Measurements from ENCODE around the gene ATP4A. TPM values are rescaled to one million over a fixed set of nuclear protein-coding genes. Genes with fewer than 3 reads are reported as not detected.

ATP4A gene
- total and polyA plus RNA-seq, 2 donors (not counting 1 experiment from before 2014, with no cell fraction given), result not detected

DNA sequence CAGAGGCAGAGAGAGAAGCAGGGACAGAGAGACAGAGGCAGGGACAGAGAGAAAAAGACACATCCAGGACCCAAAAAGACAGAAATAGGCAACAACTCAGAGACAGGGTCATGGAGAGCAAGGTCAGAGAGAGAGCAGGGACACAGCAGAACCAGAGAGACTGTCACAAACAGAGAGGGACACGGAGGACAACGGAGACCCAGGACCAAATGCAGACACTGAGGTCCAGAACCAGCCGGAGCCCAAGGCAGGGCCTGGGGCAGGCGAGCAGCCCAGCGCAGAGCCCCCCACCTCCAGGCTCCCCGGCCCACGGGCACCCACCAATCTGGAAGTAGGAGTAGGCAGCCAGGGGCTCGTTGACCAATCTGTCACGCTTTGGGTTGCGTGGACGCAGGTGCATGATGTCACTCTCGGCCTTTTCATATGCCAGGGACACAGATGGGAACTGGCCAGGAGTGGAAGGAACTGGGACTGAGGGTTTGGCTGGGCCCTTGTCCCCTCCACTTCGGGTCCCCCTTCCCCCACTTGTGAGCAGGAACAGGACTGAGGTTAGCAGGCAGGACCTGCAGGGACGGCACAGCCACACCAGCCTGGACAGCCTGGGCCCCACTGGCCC is 10.0 kb downstream of the ATP4A start:
- Histone ChIP-seq H3K4me3 (ENCODE audit: control extremely low read depth in 1 of 5, extremely low read depth in 1 of 5, insufficient read depth in 1 of 5, low read depth in 2 of 5, low read length in 4 of 5) (no peak overlapping the region), H2AFZ (ENCODE audit: insufficient read depth, low read depth, low read length, poor library complexity, severe bottlenecking) (no peak overlapping the region), H3K27me3 (replicated peaks in 1 of 4; ENCODE audit: control extremely low read depth in 1 of 4, control insufficient read depth in 3 of 4, insufficient read depth in 4 of 4, low read length in 3 of 4) (peaks cover 0 to 19% (median 3%) of the 10 kb centered on the region in 4 experiments), H3K9ac (ENCODE audit: low read length) (no peak overlapping the region), H3K36me3 (replicated peaks in 1 of 2; ENCODE audit: control extremely low read depth in 1 of 2, control insufficient read depth in 1 of 2, extremely low read depth in 1 of 2, insufficient read depth in 2 of 2, low read length in 1 of 2) (peaks cover 0 to under 1% of the 10 kb centered on the region in 2 experiments), H4K20me1 (ENCODE audit: control insufficient read depth, insufficient read depth, low read length, poor library complexity, severe bottlenecking) (no peaks in the 10 kb centered on the region), H3K79me2 (ENCODE audit: control insufficient read depth, insufficient read depth, low read length) (peaks cover 6% of the 10 kb centered on the region), H3K27ac (ENCODE audit: low read length in 2 of 2) (no peak overlapping the region), H3K9me3 (ENCODE audit: control extremely low read depth in 1 of 3, control insufficient read depth in 2 of 3, insufficient read depth in 1 of 3, low read length in 2 of 3) (peaks cover 0 to 7% (median 0%) of the 10 kb centered on the region in 3 donors), H3K4me2 (replicated peaks; ENCODE audit: low read depth, low read length, poor library complexity, severe bottlenecking) (no peak overlapping the region), H3K4me1 (ENCODE audit: control insufficient read depth in 2 of 2, insufficient read depth in 2 of 2, low read length in 2 of 2) (peaks cover 10 to 12% of the 10 kb centered on the region in 2 donors)
- peaks cover 14% of the 10 kb centered on the region for H3K27me3 Mint-ChIP-seq
- intact Hi-C loops (cut with micrococcal nuclease), result no loop called here
- no peak for TF ChIP-seq CTCF (IDR thresholded peaks at IDR 0.05)
- no peak for TF ChIP-seq EZH2 (IDR thresholded peaks at IDR 0.05; ENCODE audit: borderline replicate concordance, insufficient read depth, low read depth, low read length, poor library complexity, severe bottlenecking)
- H3K4me3 Mint-ChIP-seq, result no peak overlapping the region
- DNase-seq (no peak), ATAC-seq (ENCODE audit: low read depth) (no peak)
- POLR2A ChIA-PET, result no interaction called here
- peaks cover 15% of the 10 kb centered on the region for H3K4me1 Mint-ChIP-seq
- no peaks in the 10 kb centered on the region for H3K9me3 Mint-ChIP-seq (ENCODE audit: insufficient read depth)
- H3K27ac Mint-ChIP-seq, result no peak overlapping the region
- WGBS (ENCODE audit: insufficient coverage), result 86% methylated on average over 14 of the region's 14 CpGs
- CTCF ChIA-PET, result no interaction called here

DNA sequence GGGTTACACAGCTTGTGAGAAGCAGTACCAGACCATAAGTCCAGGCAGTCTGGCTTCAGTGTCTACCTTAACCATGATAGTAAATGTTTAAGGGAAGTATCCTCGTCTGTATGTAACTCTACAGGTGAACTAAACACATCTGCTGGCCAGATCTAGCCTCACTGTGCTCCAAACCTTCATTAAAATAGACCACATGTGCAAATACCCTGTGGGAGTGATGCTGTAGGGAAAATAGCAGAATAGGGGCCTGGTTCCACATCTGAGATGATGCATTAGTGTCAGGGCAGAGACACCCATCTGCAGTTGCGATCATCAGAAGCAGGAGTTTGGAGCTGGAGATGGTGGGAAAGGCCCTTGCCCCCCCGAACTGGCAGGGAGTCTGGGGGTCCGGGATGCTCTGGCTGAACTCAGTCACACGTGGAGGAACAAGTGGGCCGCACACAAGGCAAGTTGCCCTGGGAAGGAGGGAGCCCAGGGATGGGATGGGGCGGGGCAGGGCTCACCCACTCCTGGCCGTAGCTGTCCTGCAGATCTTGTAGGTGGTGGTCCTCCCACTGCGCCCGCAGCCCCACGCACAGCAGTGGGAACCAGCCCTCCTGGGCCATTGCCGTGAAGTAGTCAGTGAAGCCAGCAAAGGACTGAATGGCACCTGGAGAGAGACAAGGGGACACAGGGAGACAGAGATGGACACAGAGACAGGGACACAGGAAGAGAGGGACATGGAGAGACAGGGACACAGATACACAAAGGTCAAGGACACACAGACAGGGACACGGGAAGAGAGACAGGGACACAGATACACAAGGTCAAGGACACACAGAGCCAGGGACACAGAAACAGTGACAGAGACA is 10.7 kb downstream of the ATP4A start:
- Histone ChIP-seq H3K36me3 (replicated peaks in 1 of 2; ENCODE audit: control extremely low read depth in 1 of 2, control insufficient read depth in 1 of 2, extremely low read depth in 1 of 2, insufficient read depth in 2 of 2, low read length in 1 of 2) (peaks cover 0 to 6% of the 10 kb centered on the region in 2 experiments), H2AFZ (ENCODE audit: insufficient read depth, low read depth, low read length, poor library complexity, severe bottlenecking) (no peak overlapping the region), H3K4me3 (ENCODE audit: control extremely low read depth in 1 of 5, extremely low read depth in 1 of 5, insufficient read depth in 1 of 5, low read depth in 2 of 5, low read length in 4 of 5) (no peak overlapping the region), H3K27me3 (replicated peaks in 1 of 4; ENCODE audit: control extremely low read depth in 1 of 4, control insufficient read depth in 3 of 4, insufficient read depth in 4 of 4, low read length in 3 of 4) (peaks cover 0 to 12% (median under 1%) of the 10 kb centered on the region in 4 experiments), H3K9ac (ENCODE audit: low read length) (no peak overlapping the region), H3K4me2 (replicated peaks; ENCODE audit: low read depth, low read length, poor library complexity, severe bottlenecking) (no peak overlapping the region), H3K79me2 (ENCODE audit: control insufficient read depth, insufficient read depth, low read length) (peaks cover 11% of the 10 kb centered on the region), H4K20me1 (ENCODE audit: control insufficient read depth, insufficient read depth, low read length, poor library complexity, severe bottlenecking) (no peaks in the 10 kb centered on the region), H3K27ac (ENCODE audit: low read length in 2 of 2) (no peak overlapping the region), H3K4me1 (ENCODE audit: control insufficient read depth in 2 of 2, insufficient read depth in 2 of 2, low read length in 2 of 2) (peaks cover 3 to 5% of the 10 kb centered on the region in 2 donors), H3K9me3 (ENCODE audit: control extremely low read depth in 1 of 3, control insufficient read depth in 2 of 3, insufficient read depth in 1 of 3, low read length in 2 of 3) (no peaks in the 10 kb centered on the region)
- no peak for TF ChIP-seq CTCF (IDR thresholded peaks at IDR 0.05)
- no peaks in the 10 kb centered on the region for H3K9me3 Mint-ChIP-seq (ENCODE audit: insufficient read depth)
- peaks cover 13% of the 10 kb centered on the region for H3K4me1 Mint-ChIP-seq
- ATAC-seq (ENCODE audit: low read depth), result no peak
- no peak for DNase-seq
- ChIA-PET CTCF (no interaction called here), POLR2A (no interaction called here)
- intact Hi-C loops (cut with micrococcal nuclease), result no loop called here
- H3K4me3 Mint-ChIP-seq, result no peak overlapping the region
- H3K27me3 Mint-ChIP-seq, result peaks cover 12% of the 10 kb centered on the region
- WGBS (ENCODE audit: insufficient coverage), result 90% methylated on average over 12 of the region's 13 CpGs
- H3K27ac Mint-ChIP-seq, result no peak overlapping the region

Data from B cell (primary cell).